GM19467 (cell line): ENCODE results near the gene TRAF2.
"Not testable (repeated sequence)": the region's sequence is repeated elsewhere in the genome, so short reads cannot be mapped to it uniquely, and the experiment has no call there.

Experiments used
- ATAC-seq: cut with Tn5 transposase; IDR thresholded peaks from one replicate; pipeline ENCODE4 v1.9.1; 2021; ENCODE audit warnings: mild to moderate bottlenecking, moderate library complexity; ENCODE audit not compliant: unreplicated experiment

Gene TRAF2

DNA sequence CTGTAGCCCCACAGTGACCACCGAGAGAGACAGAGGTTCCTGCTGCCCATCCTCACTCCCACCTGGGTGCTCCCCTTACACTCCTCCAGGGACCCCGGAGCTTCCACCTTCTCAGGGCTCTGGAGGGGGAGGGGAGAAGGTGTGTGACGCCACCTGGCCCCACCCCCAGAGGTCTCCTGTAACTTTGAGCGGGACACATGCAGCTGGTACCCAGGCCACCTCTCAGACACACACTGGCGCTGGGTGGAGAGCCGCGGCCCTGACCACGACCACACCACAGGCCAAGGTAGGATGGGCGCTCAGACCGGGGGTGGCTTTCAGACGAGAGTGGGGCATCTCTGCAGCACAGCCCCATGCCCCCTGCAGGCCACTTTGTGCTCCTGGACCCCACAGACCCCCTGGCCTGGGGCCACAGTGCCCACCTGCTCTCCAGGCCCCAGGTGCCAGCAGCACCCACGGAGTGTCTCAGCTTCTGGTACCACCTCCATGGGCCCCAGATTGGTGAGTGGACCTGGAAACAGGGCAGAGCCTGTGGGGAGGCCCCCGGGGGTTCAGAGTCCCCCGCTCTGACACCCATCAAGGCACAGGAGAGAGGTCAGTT, 29.7 kb upstream of the TRAF2 start:
- no peak for ATAC-seq

DNA sequence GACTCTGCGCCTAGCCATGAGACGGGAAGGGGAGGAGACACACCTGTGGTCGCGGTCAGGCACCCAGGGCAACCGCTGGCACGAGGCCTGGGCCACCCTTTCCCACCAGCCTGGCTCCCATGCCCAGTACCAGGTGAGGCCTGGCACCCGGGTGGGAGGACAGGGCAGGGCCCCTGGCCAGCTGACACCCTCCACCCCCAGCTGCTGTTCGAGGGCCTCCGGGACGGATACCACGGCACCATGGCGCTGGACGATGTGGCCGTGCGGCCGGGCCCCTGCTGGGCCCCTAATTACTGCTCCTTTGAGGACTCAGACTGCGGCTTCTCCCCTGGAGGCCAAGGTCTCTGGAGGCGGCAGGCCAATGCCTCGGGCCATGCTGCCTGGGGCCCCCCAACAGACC, 29.1 kb upstream of the TRAF2 start:
- no peak for ATAC-seq

DNA sequence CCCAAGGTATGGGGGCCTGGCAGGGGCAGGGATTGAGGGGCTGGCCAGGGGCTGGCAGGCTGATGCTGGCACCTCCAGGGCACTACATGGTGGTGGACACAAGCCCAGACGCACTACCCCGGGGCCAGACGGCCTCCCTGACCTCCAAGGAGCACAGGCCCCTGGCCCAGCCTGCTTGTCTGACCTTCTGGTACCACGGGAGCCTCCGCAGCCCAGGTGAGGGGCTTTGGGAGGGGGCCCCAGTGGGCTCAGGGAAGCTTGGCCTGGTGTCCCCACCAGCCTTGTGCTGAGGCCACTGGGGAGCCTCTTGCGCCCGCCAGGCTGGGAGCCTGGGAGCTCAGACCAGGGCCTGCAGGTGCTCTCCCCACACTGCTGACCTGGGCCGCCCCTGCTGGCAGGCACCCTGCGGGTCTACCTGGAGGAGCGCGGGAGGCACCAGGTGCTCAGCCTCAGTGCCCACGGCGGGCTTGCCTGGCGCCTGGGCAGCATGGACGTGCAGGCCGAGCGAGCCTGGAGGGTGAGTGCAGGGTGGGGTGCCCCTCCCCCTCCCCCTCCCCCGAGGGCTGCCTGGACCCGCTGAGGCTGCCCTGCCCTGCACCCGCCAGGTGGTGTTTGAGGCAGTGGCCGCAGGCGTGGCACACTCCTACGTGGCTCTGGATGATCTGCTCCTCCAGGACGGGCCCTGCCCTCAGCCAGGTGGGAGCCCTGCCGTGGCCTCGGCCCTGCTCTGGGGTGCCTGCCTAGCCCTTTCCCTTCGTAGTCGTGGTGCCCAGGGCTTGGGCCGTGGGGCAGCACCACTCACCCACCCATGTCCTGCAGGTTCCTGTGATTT, 28.5 kb upstream of the TRAF2 start:
- ATAC-seq, result no peak

DNA sequence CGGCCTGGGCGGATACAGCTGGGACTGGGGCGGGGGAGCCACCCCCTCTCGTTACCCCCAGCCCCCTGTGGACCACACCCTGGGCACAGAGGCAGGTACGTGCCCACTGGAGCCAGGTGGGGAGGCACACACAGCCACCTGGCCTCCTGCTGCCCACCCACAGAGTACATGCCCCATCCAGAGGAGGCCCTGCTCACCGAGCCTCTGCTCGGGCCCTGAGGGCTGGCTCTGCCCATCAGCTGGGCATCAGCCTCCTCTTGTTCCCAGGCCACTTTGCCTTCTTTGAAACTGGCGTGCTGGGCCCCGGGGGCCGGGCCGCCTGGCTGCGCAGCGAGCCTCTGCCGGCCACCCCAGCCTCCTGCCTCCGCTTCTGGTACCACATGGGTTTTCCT, 27.9 kb upstream of the TRAF2 start:
- no peak for ATAC-seq

DNA sequence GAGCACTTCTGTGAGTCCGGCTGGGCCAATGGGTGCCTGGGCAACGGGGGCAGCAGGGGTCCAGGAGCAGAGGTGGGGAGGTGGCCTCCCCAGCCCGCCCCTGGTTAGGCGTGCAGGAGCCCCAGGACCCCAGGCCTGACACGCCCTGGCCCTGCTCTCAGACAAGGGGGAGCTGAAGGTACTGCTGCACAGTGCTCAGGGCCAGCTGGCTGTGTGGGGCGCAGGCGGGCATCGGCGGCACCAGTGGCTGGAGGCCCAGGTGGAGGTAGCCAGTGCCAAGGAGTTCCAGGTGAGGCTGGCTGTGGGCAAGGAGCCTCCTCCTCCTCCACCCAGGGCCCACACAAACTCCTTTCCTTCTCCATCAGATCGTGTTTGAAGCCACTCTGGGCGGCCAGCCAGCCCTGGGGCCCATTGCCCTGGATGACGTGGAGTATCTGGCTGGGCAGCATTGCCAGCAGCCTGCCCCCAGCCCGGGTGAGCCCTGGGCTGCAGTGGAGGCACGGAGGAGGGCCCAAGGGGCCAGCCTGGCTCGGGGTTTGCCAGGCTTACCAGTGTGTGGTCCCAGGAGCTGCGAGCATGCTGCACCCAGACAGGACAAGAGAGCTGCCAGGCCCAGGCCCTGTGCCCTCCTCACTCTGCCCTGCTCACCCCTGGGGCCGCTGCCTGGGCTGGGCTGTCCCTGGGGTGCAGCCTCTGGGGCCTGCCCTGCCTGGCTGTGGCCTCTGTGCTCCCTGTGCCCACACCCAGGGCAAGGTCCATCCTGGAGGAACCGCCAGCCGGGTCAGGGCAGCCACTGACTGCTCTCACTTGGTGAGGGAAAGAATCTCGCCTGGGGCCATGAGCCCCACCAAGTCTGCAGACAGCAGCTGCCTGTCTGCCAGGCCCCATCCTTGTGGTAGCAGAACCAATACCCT, 27.2 kb upstream of the TRAF2 start:
- ATAC-seq, result no peak

DNA sequence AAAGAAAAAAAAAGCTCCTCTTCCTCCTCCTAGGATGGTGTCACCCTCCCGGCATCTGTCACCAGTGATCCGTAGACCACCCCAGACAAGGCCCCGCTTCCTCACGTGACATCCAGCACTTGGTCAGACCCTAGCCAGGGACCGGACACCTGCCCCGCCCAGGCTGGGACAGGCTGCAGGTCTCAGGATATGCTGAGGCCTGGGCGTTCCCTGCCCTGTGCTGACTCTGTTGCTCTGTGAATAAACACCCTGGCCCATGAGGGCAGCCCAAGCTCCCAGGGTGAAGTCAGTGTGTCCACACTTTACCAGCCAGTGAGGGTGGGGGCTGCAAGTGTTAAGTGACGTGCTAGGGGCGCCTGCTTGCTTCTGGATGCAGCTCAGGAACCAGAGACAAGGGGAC, 25.8 kb upstream of the TRAF2 start:
- ATAC-seq, result no peak

DNA sequence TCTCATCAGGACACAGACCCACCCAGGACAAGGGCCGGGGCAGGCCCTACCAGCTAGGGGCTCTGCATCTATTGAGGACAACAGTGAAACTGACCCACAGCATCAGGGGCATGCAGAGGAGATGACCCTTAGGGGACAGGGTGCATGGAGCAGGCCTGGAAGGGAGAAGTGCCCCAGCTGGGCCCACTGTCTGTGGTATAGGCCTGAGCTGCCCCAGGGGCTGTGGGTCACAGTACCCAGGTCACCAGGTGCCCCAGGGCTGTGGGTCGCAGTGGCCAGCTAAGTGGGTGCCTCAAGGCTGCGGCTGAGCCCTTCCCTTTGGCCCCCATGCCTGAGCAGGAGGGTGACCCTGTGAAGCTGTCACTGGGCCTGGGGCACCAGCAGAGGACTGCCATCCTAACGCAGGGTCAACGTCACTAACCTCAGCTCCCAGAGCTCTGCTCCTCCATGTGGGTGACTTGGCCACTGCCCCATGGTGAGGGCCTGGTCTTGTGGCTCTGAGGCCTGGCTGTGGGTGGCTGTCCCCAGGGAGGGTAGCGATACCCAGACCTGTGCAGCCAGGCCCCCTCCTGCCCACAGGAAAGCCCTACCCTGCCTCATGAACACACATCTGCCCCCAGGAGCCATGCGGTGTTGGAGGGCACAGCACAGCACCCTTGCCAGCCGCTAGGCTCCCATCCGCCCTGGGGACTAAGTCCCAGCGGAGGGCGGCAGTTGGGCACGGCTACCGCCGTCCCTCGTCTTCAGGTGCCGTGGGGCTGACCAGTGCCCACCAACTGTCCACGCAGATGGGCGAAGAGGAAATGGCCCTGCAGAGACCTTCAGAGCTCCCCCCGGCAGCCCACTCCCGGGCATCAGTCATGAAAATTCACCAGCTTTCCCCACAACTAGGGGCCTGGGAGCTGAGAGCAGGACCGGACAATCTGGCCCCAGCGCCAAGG, 25.1 kb upstream of the TRAF2 start:
- ATAC-seq, result no peak

DNA sequence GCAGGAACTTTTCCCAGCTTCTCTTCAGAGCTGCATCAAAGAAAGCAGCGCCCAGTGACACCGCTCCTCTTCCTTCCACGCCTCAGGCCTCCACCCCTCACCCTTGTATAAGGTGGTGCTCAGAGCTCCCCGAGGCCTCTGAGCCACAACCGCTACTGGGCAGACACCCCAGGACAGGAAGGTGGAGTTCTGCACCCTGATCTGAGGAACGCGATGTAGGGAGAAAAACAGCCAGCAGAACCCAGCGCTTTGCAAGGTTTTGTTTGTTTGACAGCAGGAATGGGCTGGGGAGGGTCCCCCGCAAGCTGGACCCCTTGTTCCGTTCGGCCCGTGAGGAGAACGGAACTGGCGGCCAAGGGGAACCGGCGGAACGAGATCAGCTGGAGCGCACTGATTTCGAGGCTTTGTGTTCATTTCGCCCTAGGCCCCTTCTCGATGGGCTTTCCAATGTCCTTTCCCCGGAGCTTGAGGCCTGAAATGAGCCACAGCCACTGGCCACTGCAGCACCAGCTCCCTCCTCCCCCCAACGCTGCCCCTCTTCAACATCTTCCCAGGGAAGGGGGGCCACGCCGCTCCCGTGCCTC, 24.4 kb upstream of the TRAF2 start:
- no peak for ATAC-seq

DNA sequence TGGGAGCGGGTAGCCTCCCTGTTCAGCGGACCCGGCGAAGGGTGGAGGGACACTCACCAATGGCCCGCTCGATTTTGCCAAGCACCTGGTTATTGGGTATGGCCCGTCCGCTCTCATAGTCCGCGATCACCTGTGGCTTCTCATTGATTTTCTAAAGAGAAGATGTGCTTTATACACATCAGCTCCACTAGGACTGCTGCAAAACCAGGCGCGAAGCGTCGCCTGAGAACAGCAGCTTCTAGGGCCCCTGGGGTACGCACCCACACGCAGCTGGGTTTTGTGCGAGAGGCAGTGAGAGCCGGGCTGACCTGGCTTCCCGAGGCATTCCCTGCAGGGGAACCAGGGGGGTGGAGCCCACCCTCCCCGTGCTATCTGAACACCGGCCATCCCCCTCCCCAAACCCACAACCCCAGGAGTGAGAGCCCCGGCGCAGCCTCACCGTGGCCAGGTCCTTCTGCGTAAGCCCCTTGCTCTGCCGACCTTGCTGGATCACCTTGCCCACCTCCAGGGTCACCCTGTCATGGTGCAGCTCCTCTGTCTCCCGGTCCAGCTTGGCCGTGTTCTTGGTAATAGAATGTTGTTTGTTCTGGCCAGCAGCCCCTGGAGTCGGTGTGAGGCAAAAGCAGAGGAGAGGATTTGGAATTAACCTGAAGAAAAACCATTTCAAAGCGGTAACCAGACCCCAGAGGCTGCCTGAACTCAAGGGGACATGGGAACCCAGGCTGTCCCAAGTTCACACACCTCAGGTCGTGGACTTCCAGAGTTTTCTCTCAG, 23.3 kb upstream of the TRAF2 start:
- no peak for ATAC-seq

DNA sequence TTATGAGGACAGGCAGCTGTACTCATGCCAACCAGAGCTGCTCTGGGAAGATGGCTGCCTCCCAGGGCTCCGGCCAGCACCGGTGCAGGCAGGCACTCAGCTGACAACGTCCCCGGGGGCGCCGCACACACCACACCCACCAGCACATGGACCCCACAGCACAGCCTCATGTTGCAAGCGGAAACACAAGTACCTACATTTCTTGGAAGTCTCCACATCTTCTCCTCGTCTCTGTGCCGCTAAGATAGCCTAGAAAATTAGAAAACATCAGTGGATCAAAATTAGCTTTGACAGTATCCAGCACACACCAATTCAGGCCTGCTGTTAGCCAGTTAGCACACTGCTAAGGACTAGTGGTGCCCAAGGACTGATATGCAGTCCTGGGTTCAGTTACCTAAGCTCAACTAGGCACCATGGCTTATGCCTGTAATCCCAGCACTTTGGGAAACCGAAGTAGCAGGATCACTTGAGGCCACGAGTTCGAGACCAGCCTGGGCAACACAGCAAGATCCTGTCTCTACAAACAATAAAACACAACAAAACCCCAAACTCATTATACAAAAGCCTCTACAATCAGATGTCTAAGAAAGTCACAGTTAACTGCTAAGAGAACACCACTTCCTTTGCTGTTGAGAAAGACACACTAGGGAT, 22.6 kb upstream of the TRAF2 start:
- ATAC-seq, result no peak

DNA sequence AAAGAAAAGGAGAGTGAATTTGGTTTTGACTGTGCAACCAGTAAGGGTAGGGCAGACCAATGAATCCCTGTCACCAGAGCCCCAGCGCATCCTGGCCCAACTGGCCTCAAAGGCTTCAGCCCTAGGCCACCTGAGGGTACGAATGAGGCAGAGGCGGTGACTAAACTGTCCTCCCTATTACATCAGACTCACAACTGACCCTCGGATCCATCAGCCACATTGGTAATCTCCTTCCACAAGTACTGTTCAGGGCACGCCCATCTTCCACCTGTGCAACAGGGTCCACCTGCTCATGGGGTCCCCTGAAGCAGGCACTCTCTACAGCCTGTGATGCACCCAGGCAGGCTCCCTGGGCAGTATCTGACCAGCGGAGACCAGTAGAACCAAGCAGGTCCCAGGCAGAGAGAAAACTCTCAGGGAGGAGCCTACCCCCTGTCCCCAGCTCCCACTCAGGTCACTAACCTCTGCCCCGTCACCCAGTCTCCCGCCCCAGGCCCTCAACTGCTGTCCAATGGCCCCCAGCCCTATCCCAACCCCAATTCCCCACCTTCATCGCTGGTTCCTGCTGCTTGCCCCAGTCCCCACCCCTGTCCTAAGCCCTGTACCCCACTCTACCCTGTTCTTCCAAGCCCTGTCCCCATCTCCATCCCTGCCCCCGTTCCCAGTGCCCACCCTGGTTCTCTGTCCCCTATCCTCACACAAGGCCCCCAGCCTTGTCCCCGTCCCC, 21.1 kb upstream of the TRAF2 start:
- no peak for ATAC-seq

DNA sequence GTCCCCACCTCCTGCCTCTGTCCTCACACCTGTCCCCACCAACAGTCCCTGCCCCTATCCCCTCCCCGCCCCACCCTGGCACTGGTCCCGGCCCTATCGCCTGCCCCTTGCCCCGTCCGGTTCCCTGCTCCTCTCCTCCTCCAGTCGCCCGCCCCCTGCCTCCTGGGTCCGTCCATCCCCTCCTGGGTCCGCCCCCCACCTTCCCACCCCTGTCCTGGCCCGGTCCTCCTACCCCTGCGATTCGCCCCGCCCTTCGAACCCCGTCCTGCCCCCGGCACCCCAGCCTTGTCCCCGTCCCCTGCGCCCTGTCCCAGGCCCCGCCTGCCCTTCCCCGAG, 20.6 kb upstream of the TRAF2 start:
- ATAC-seq, result no peak

DNA sequence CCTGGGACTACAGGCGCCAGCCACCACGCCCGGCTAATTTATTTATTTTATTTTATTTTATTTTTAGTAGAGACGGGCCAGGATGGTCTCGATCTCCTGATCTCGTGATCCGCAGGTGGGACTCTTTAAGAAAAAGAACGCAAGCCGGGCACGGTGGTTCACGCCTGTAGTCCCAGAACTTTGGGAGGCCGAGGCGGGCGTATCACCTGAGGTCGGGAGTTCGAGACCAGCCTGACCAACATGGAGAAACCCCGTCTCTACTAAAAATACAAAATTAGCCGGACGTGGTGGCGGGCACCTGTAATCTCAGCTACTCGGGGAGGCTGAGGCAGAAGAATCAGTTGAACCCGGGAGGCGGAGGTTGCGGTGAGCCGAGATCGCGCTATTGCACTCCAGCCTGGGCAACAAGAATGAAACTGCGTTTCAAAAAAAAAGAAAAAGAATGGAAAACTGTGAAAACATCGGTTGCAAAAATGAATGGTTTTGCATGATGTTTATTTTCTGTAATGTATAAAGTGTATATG, 19.4 kb upstream of the TRAF2 start:
- not testable (repeated sequence) for ATAC-seq

DNA sequence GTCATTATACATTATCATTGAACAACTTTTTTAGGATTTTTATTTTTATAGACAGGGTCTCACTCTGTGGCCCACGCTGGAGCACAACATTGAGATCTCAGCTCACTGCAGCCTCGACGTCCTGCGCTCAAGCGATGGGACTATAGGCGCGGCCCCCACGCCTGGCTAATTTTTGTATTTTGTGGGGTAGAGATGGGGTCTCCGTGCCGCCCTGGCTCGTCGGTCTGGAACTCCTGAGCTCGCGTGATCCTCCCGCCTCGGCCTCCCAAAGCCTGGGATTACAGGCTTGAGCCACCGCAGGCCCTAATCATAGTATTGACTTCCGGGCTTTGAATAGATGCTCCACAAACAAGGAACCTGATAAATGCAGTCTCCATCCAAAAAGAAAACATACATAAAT, 18.8 kb upstream of the TRAF2 start:
- ATAC-seq, result no peak

DNA sequence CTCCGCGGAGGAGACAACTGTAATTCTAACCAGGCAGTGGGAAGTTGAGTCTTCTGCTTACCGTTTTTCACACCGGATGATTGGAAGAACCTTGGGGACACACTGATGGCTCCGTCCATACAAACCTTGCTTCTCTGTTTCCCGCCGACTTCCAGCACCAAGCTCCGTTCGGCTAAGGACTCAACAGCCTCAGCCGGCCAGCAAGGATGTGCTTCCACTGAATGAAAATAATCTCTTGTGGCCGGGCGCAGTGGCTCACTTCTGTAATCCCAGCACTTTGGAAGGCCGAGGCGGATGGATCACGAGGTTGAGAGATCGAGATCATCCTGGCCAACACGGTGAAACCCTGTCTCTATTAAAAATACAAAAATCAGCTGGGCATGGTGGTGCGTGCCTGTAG, 18.4 kb upstream of the TRAF2 start:
- no peak for ATAC-seq

DNA sequence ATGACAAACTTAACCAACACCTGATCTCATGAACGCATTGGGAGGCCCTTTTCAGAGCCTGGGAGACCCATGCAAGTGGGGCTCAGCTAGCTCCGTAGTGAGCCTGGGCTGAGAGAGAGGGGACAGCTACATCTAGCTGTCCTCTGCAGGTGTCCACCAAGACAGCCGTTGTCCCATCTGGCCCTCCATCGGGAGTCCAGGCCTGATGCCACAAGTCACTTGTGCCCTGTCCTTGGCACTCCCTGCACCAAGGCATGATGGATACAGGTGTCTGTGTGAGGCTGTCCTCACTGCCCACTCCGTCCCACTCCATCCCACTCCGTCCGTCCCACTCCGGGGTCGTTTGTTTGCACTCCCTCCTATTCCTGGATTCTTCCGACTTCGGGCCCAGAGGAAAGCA, 17.7 kb upstream of the TRAF2 start:
- ATAC-seq, result no peak

DNA sequence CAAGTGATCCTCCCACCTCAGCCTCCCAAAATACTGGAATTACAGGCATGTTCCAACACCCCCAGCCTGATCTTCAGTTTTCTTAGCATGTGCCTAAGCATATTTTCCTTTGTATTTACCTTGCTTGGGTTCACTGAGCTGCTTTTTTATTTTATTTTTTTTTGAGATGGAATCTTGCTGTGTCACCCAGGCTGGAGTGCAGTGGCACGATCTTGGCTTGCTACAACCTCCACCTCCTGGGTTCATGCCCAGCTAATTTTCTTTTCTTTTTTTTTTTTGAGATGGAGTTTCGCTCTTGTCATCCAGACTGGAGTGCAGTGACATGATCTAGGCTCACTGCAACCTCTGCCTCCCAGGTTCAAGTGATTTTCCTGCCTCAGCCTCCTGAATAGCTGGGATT, 16.7 kb upstream of the TRAF2 start:
- ATAC-seq, result not testable (repeated sequence)

DNA sequence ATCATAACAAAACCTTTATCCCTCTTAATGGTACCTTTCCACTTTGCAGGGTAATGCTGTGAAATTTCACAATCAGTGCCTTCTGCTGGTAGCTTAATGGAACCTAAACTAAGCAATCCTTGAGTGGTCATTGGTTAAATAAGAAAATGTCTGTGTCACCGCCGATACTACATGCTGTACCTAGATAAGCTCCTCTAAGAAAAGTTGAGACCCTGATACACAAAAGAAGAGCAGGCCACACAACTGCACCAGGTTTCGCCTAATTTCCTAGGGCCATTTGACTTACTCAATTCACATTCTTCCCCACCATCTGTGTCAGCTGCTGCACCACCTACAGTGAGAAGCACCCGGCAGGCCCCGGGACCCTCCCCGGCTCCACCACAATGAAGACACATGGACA, 11.2 kb upstream of the TRAF2 start:
- ATAC-seq, result no peak
